Ascending aorta (tissue), 2 donors: ENCODE results near the gene LRRC32. TPM values are rescaled to one million over a fixed set of nuclear protein-coding genes. Genes with fewer than 3 reads are reported as not detected.
A peak's percentile ranks its signal among the peaks of the same experiment; 100 is the strongest.
"Not testable (repeated sequence)": the region's sequence is repeated elsewhere in the genome, so short reads cannot be mapped to it uniquely, and the experiment has no call there.

ENCODE experiments used
- DNase-seq, 2 donors: peaks; one replicate each; pipeline ENCODE4 v3.0.0-alpha.2; 2019; ENCODE audit warnings: low spot score in 2 of 2
- H3K27ac ChIP-seq, 2 donors: fragments of 200-600 bp; sonication (generic); one replicate each; pipeline ENCODE4 v1.5.1; 2016 to 2017; ENCODE audit warnings: mild to moderate bottlenecking in 1 of 2
- H3K27me3 ChIP-seq: fragments of 200-600 bp; sonication (generic); one replicate; pipeline ENCODE4 v1.5.1; 2017
- H3K36me3 ChIP-seq, 2 donors: fragments of 200-600 bp; sonication (generic); one replicate each; pipeline ENCODE4 v1.5.1; 2016
- H3K4me1 ChIP-seq, 2 donors: fragments of 200-600 bp; sonication (generic); one replicate each; pipeline ENCODE4 v1.5.1; 2016 to 2017; ENCODE audit warnings: mild to moderate bottlenecking in 1 of 2
- H3K4me3 ChIP-seq, 2 donors: fragments of 200-600 bp; sonication (generic); one replicate each; pipeline ENCODE4 v1.5.1; 2016 to 2017; ENCODE audit warnings: mild to moderate bottlenecking in 1 of 2
- H3K9me3 ChIP-seq, 2 donors: fragments of 200-600 bp; sonication (generic); one replicate each; pipeline ENCODE4 v1.5.1; 2016
- intact Hi-C: fragments of 100-400 bp; cut with DNase I; formaldehyde crosslinking; loops from one replicate; pipeline ENCODE4 v1.15.1; 2023
- total RNA-seq: library from RNA; depleted of rRNA; stranded (reverse); fragments of >200 nt; gene quantifications from one replicate; pipeline ENCODE4 v1.1.0, GENCODE V29; 2016
- TF ChIP-seq, protein P1 (sequence below), 3 experiments: fragments of 200-600 bp in 2 of 3; fragments of 450-650 bp in 1 of 3; sonication (generic) in 2 of 3; IDR thresholded peaks; one replicate each; pipeline ENCODE4 v1.5.1; 2016 to 2019; ENCODE audit warnings: antibody characterized with exemption in 3 of 3, mild to moderate bottlenecking in 1 of 3, moderate library complexity in 1 of 3

LRRC32 gene
- total RNA-seq, 1 donor from 2014 or later: 280 TPM

DNA sequence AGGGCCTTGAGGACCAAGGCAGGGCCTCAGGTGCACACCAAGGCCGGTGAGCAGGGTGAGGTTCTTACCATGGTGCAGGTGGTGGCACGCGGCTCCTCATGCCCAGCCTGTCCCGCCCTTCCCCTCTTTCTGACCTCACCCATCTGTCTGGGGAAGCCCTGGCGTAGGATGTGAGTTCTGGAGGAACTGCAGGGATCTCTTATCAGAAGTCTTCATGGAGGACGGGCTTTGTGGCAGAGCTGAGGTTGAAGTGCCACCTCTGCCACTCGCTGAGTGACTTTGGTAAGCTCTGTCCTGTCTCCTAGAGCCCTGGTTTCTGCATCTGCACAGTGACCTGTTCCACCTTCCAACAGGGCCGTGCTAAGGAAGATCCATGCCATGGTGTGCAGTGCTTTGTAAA is 49.1 kb downstream of the LRRC32 start:
- Histone ChIP-seq H3K9me3 (peaks cover 7 to 18% of the 10 kb centered on the region in 2 donors), H3K27me3 (no peaks in the 10 kb centered on the region), H3K4me1 (peaks cover 8 to 26% of the 10 kb centered on the region in 2 donors), H3K27ac (peak overlapping the region; percentile 71), H3K4me3 (no peak overlapping the region), H3K36me3 (no peaks in the 10 kb centered on the region)
- peak in 1 of 2 donors; percentile 63 for DNase-seq
- intact Hi-C loops: no loop called here
- TF ChIP-seq, protein P1, sequence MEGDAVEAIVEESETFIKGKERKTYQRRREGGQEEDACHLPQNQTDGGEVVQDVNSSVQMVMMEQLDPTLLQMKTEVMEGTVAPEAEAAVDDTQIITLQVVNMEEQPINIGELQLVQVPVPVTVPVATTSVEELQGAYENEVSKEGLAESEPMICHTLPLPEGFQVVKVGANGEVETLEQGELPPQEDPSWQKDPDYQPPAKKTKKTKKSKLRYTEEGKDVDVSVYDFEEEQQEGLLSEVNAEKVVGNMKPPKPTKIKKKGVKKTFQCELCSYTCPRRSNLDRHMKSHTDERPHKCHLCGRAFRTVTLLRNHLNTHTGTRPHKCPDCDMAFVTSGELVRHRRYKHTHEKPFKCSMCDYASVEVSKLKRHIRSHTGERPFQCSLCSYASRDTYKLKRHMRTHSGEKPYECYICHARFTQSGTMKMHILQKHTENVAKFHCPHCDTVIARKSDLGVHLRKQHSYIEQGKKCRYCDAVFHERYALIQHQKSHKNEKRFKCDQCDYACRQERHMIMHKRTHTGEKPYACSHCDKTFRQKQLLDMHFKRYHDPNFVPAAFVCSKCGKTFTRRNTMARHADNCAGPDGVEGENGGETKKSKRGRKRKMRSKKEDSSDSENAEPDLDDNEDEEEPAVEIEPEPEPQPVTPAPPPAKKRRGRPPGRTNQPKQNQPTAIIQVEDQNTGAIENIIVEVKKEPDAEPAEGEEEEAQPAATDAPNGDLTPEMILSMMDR (IDR thresholded peaks at IDR 0.05): no peak

DNA sequence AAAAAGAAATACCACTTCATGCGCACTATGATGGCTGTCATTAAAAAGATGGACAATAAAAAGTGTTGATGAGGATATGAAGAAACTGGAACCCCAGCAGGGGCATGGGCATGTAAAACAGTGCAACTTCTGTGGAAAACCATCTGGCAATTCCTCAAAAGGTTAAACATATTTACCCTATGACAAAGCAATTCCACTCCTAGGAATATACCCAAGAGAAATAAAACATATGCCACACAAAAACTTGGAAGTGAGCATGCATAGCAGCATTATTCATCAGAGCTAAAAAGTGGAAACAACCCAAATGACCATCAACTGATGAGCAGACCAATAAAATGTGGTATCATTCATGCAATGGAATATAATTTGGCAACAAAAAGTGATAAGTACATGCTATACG is 50.1 kb downstream of the LRRC32 start:
- peak in 1 of 2 donors; percentile 57 for DNase-seq
- H3K4me1 ChIP-seq: peaks cover 8 to 35% of the 10 kb centered on the region in 2 donors
- intact Hi-C loops: no loop called here

DNA sequence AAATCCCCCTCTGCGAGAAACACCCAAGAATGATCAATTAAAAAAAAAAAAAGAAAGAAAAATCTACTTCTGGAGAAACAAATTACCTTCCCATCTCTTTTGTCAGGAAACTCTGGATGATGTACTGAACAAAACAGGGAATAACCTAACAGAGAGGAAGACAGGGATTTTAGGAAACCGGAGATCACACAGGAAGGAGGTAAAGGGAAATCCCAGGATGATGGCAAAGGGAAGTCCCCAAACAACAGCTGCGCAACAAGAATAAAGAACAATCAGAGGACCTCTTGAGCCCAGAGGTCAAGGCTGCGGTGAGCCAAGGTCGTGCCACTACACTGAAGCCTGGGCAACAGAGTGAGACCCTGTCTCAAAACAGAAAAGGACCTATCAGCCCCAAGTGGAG is 50.7 kb downstream of the LRRC32 start:
- H3K36me3 ChIP-seq, H3K4me3 ChIP-seq, H3K9me3 ChIP-seq, DNase-seq, intact Hi-C loops, H3K27me3 ChIP-seq: not testable (repeated sequence)
- Histone ChIP-seq H3K4me1 (peaks cover 12 to 42% of the 10 kb centered on the region in 2 donors), H3K27ac (peak overlapping the region in 1 of 2 donors; percentile 44)

More for the DNA sequence above, 50.1 kb downstream of the LRRC32 start:
- H3K4me3 ChIP-seq: no peak overlapping the region
- H3K36me3 ChIP-seq: no peaks in the 10 kb centered on the region
- H3K27me3 ChIP-seq: no peaks in the 10 kb centered on the region
- TF ChIP-seq, protein P1 (IDR thresholded peaks at IDR 0.05): no peak
- H3K9me3 ChIP-seq: peaks cover 2 to 13% of the 10 kb centered on the region in 2 donors
- H3K27ac ChIP-seq: peak overlapping the region; percentile 71

DNA sequence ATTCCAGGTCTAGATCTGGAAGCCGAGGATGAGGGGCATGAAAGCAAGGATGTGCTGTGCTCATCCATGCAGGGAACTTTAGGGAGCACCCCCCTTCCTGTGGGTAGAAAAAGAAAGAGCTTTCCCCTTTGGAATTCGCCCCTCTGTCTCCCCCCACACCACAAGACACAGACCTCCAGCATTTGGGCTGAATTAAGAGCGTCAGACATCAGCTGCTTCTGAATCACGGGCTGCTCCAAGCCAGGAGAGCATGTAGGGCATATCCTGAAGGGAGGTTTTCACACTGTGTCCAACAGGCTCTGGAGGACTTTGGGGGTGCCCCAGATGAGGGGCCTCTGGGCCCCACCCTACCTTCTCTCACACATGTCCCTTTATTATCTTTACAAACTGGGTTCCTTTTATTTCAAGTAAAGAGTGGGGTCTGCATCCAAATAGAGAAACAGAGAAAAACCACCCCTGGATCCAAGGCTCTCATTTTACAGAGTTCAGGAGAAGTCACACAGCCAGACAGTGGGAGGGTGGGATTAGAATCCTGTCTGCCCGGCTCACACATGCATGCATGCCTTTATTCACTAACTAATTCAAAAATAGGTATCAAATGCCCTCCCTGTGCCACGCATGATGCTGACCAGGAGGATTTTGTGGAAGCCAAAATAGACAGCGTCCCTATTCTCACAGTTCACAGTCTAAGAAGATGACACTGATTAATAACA is 52.8 kb downstream of the LRRC32 start:
- TF ChIP-seq, protein P1 (IDR thresholded peaks at IDR 0.05): no peak
- H3K9me3 ChIP-seq: peaks cover 0 to 9% of the 10 kb centered on the region in 2 donors
- peaks cover 18 to 56% of the 10 kb centered on the region in 2 donors for H3K4me1 ChIP-seq
- H3K27me3 ChIP-seq: no peaks in the 10 kb centered on the region
- DNase-seq: peak in 1 of 2 donors; percentile 64
- no peak overlapping the region for H3K4me3 ChIP-seq
- H3K36me3 ChIP-seq: no peaks in the 10 kb centered on the region
- peak overlapping the region; percentile 88 to 94 for H3K27ac ChIP-seq
- intact Hi-C loops: no loop called here

DNA sequence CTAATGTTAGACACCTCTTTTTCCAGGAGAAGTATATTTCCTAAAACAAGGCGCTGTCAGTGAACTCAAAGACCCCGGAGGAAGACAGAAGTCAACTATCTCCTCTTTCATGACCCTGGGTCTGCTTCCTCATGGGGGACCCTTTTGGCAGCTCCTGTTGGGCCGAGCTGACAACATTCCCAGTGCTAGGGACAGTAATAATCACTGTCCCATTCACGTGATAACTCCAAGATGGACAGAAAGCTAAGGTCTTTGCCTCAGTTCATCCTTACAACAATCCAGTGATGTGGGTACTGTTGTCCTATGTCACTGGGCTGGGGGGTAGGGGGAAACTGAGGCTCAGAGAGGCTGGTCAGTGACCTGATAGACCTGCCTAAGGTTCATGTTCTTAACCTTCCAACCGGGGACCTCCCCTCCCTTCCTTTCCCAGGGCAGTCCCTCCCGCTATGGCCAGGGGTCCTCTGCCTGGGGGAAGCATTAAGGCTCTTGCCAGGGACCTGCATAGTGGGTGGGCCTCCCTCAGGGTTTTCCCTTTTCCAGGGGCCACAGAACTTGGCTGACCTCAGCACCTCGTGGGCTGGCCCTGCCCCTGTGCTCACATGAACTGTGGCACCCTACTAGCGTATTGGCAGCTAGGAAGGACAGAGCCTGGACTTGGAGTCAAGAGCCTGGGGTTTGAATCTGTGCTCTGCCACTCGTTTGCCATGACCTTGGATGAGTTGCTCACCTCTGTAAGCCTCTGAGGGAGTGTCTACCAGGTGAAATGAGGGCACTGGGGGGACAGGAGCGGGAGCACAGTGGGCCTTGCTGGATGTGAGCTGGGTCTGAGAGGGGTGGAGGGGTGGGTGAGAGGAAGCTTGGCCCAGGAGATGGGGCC is 53.6 kb downstream of the LRRC32 start:
- no peak overlapping the region for H3K4me3 ChIP-seq
- H3K9me3 ChIP-seq: peaks cover 0 to 9% of the 10 kb centered on the region in 2 donors
- no peaks in the 10 kb centered on the region for H3K36me3 ChIP-seq
- peaks cover 18 to 63% of the 10 kb centered on the region in 2 donors for H3K4me1 ChIP-seq
- H3K27me3 ChIP-seq: no peaks in the 10 kb centered on the region
- DNase-seq: peak in 1 of 2 donors; percentile 63
- intact Hi-C loops: no loop called here
- TF ChIP-seq, protein P1 (IDR thresholded peaks at IDR 0.05): no peak
- peak overlapping the region; percentile 88 to 94 for H3K27ac ChIP-seq
